GM19239 (cell line): ENCODE results near the gene PLP2.

ENCODE experiments used
- DNase-seq: peaks from one replicate; pipeline ENCODE4 v3.0.0; 2011; ENCODE audit warnings: low spot score; ENCODE audit not compliant: insufficient read length
- FAIRE-seq: peaks from 2 replicates; lab custom pipeline; 2011; peaks lifted over from hg19 to GRCh38; lab: Jason Lieb, UNC

The PLP2 gene

DNA sequence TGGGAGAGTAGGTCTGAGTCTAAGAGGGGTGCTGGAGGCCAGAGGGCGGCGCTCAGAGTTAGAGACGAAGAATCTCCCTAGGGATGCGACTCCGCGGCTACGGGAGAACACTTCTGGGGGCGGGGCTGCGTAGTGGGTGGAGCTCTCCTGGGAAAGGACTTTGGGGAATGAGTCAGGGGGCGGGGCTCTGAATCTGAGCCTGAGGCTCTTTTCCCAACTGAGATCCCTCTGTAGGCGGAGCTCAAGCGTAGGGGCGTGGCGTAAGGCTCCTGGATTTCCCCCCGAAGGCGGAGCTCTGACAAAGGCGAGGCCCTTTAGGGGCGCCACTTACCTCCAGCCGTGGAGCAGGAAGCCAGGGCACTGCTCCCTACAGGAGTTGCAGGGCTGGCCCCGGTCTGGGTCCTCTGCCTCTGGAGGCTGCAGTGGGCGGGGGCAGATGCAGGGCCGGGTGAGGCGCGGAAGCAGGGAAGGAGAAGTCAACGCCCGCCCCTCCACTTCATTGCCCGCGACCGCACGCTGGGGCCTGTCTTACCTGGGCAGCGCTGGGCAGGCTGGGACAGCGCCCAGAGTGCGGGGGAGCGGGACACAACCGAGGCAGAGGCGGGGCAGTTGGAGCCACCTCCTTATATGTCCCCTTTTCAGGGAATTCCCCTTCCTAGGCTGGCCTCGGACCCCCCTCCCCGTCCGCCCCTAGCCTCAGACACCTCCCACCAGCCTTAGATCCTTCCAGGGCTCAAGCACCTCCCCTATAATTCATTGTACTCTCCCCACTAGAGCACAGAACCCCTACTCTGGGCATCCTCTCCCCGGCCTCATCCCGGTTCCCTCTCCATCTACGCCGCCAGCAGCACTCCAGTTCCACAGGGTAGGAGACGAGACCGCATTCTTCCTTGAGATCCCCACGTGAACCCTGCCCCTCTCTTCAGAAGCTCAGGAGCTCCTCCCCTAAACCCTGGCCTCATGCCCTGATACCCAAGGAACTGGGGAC is 12.9 kb downstream of the PLP2 start:
- no peak for DNase-seq
- peak; percentile 98 for FAIRE-seq

GRCh38 chrX:49186125-49187027 is 14.7 kb downstream of the PLP2 start, which contains the start of gene PRICKLE3:
Gene PRICKLE3 (minus strand): TSS chrX:49186373. CDS start chrX:49186297, 76 bp downstream.
- DNase-seq (no peak), FAIRE-seq (peak; percentile 95)

GRCh38 chrX:49187028-49187394 is 15.3 kb downstream of the PLP2 start:
- FAIRE-seq (no peak), DNase-seq (no peak)

- DNase-seq = no peak
- no peak for FAIRE-seq
Measured at GRCh38 chrX:49187526-49187925, 15.8 kb downstream of the PLP2 start.

DNA sequence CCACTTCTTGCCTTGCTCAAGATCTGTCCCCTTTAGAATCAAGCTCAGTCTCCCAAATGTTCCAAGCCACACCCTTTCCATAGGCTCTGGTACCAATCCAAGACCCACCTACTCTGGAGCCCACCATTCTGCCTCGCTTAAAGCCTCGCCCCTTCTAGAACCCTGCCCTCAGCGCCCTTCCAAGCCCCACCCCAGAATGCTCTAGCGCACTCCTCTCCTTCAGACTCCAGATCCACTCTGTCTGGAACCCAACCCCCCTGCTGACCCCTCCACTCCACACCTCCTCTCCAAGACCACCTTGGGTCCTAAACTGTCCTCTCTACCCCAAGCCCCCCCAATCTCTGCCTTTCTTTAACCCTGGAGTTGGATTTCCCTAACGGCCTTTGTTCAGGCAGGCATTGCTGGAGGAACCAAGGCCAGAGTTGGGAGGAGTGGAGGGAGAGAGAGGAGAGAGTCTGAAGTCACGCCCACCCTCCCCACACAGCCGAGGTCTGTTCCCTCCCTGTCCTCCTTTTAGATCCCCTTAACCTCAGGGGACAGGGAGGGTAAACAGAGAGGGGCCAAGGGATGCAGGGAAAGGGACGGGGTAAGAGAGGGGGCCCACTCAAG is 16.9 kb downstream of the PLP2 start:
- DNase-seq = no peak
- FAIRE-seq = no peak

DNA sequence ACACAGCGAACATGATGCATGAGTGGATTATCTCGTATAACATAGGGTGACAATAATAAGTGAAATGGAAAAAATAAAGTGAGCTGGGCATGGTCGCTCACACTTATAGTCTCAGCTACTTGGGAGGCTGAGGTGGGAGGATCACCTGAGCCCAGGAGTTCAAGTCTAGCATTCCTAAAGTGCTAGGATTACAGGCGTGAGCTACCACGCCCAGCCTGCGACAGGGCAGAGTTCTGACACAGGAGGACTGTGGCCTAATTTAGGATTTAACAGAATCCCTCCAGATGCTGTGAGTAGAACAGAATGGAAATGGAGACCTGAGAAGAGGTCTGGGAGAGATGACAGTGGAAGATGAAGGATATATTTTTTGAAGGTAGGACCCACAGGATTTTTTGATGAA is 17.9 kb downstream of the PLP2 start:
- DNase-seq (no peak), FAIRE-seq (peak; percentile 71)

DNA sequence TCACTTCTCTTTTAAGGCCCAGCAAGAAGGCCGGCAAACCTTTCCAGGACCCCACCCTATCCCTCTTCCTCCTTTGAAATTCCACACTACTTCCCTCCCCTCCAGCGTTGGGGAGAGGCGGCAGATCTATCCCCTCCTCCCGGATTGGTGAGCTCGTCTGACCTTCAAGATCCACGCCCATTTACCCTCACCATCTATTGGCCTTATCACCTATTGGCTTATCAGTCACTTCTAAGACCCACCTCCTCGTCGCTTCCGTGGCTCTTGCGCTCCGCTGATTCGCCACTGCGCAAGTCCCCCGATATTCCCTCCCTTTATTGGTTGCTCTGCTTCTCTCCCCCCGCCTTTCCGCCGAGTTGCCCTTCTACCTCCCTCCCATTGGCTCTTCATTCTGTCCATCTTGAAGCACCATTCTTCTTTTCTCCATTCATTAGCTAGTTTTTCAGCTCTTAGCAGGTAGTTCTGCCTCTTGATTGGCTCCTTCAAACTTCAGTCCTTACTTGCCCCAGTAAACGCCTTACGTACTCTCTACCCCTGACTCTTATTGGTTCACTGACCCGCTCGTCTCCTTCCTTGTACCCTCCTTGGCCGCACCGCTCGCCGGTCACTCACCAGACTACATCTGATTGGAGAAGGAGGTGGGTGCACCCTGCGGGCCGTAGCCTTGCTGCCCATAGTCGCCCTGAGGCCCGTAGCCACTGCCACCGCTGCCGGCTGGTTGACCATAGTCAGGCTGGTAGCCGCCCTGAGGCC is 19.3 kb downstream of the PLP2 start:
- FAIRE-seq = peak; percentile 100
- peak; percentile 67 for DNase-seq

- no peak for FAIRE-seq
- DNase-seq = no peak
Measured at GRCh38 chrX:49191574-49192011, 19.9 kb downstream of the PLP2 start.

GRCh38 chrX:49192722-49193328 is 21.1 kb downstream of the PLP2 start:
- DNase-seq (no peak), FAIRE-seq (peak; percentile 99)

- DNase-seq (no peak), FAIRE-seq (no peak)
Measured at GRCh38 chrX:49193542-49193964, 21.9 kb downstream of the PLP2 start.

DNA sequence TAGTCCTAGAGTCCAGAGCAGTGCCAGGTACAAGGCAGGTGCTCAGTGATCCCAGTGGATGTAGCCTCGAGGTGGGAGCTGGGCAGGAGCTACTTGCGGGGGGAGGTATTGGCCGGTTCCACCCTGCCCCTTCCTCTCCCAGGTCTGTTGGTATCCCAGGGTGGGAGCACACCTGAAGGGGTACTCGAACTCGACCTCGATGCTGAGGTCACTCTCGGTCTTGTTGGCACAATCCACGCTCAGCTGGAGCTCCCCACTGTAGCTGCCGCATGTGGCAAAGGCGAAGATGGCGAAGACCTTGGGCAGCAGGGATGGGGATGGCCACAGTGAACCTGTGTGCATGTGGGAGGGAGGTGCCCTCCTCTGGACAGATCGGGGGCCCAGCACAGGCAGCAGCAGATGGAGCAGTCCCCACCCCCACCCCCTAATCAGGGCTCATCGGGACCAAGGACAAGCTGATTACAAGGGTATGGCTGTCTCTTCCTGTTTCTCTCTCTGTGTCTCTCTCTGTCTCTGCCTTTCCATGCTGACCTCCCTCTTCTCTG is 25.9 kb downstream of the PLP2 start:
- DNase-seq = no peak
- FAIRE-seq = no peak

DNA sequence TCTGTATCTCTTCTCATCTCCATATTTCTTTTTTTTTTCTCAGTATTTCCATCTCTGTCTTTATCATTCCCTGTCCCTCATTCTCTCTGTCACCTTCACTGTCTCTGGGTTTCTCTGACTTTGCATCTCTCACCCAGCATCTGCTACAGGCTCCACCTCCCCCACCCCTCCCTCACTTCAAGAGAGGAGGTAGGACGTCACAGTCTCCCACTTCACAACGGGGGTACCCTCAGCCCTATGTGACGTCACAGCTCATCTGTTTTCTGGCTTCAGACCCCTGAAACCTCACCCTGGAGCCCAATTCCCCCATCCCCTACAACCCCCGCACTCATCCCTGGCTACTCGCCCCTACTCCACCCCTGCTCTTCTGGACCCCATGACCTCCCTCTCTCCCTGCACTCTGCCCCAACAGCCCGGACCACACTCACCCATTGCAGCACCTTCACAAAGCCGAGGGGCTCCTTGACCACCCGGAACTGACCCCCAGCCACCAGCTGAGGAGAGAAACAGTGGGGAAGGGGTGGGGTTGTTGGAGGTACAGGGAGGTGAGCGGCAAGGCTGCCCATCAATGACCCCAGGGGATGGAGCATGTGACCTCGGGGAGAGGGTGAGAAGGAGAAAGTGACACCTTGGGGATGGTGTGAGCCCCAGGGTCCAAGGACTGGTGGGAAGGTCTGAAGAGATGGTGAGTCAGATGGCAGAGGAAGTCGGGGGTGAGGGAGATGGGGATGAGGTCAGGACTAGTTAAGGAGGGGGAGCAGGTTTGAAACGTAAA is 27.0 kb downstream of the PLP2 start:
- DNase-seq = no peak
- no peak for FAIRE-seq

DNA sequence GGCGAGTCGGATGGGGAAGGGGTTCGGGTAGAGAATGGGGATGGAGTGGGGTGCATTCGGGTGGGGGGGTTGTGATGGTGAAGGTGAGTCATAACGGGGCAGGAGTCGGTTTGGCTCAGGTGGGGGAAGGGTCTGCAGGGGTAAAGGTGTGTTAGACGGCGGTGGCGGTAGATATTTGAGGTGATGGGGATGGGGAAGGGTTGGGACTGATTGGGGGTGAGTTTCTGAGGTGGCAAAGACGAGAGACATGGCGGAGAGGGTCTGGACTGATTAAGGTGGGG is 27.6 kb downstream of the PLP2 start:
- FAIRE-seq (no peak), DNase-seq (no peak)

GRCh38 chrX:49199906-49200771 is 28.4 kb downstream of the PLP2 start, which contains the start of gene SYP:
Gene SYP (minus strand): TSS chrX:49200193. CDS start chrX:49200186, 7 bp downstream.
- DNase-seq (peak; percentile 77), FAIRE-seq (peak; percentile 92)

DNA sequence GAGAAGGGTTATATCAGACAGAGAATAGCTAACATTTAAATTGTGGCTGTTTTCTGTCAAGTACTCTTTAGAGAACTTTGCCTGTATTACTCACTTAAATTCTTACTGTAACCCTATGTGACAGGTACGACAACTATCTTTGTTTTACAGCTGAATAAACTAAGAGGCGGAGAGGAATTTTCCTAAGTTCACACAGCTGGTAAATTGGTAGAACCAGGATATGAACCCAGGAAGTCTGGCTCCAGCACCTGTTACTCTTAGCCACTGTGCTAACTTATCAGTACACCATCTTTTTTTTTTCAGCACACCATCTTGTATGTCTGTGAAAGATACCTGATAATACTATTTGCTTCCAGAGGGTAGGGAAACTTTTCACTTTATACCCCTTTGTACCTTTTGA is 30.3 kb downstream of the PLP2 start:
- FAIRE-seq (no peak), DNase-seq (no peak)

GRCh38 chrX:49203536-49203935 is 31.8 kb downstream of the PLP2 start:
- DNase-seq = no peak

GRCh38 chrX:49204017-49204416 is 32.3 kb downstream of the PLP2 start:
- no peak for DNase-seq
- FAIRE-seq = no peak

More at GRCh38 chrX:49203536-49203935, 31.8 kb downstream of the PLP2 start:
- FAIRE-seq = no peak
